ENCODE results near the gene MYO15A.

GRCh38 chr17:18148586-18148985 is 40.0 kb downstream of the MYO15A start:
- TF ChIP-seq CTCF (conservative IDR thresholded peaks at IDR 0.05; ENCODE audit: low read depth, low read length) = no peak
- no peak for TF ChIP-seq EZH2 (IDR thresholded peaks at IDR 0.05; ENCODE audit: low read length, unreplicated experiment)
- TF ChIP-seq EZH2phosphoT487 (IDR thresholded peaks at IDR 0.05; ENCODE audit: borderline replicate concordance, low read length) = no peak

Data from PC-3 (cell line).